ENCODE results near the gene LRRC8E. TPM values are rescaled to one million over a fixed set of nuclear protein-coding genes. Genes with fewer than 3 reads are reported as not detected.
A peak's percentile ranks its signal among the peaks of the same experiment; 100 is the strongest.
"Not testable (repeated sequence)": the region's sequence is repeated elsewhere in the genome, so short reads cannot be mapped to it uniquely, and the experiment has no call there.

Gene LRRC8E
- polyA plus RNA-seq, 10 donors, result 0.11 to 0.61 (median 0.27) TPM; not detected in 3

GRCh38 chr19:7883796-7884570, 4.3 kb upstream of the LRRC8E start:
- no peak for DNase-seq

DNA sequence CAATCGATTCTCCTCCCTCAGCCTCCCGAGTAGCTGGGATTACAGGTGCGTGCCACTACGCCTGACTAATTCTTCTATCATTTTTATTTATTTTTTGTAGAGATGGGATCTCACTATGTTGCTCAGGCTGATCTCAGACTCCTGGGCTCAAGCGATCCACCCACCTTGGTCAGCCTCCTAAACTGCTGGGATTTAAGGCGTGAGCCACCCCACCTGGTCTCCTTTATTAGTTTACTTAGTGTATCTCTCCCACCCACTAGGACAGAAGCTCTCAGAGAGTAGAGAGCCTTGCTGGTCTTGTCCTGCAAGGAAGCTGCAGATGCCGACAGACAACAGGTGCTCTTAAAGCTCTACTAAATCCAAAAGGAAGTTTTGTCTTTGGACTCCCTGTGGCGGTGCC, 2.5 kb upstream of the LRRC8E start:
- no peak for DNase-seq

DNA sequence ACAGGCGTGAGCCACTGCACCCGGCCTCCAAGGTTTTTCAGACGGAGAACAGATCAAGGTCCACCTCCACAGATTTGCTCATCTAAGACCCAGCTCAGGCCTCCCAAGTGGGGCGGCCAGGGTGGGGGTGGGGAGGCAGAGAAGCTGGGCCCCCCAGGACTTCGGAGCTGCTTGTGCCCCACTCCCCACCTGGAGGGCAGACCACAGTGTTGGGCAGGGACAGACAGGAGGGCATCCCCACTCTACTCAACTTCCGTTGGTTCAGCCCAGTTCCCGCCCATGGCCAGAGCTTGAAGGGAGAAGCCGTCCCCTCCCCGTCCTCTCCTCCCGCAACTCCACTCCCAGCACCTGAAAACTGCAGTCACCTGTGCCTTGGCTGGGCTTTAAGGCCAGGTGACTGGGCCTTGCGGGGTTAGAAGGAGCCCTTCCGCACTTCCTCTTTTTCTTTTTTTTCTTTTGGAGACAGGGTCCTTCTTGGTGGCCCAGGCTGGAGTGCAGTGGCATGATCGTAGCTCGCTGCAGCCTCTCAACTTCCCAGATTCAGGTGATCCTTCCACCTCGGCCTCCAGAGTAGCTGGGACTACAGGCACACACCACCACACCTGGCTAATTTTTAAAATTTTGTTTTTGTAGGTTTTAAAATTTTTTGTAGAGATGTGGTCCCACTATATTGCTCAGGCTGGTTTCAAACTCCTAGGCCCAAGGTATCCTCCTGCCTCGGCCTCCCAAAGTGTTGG, 734 bp upstream of the LRRC8E start:
- DNase-seq, result no peak

GRCh38 chr19:7888826-7889217, 512 bp downstream of the LRRC8E start:
- DNase-seq, result no peak

DNA sequence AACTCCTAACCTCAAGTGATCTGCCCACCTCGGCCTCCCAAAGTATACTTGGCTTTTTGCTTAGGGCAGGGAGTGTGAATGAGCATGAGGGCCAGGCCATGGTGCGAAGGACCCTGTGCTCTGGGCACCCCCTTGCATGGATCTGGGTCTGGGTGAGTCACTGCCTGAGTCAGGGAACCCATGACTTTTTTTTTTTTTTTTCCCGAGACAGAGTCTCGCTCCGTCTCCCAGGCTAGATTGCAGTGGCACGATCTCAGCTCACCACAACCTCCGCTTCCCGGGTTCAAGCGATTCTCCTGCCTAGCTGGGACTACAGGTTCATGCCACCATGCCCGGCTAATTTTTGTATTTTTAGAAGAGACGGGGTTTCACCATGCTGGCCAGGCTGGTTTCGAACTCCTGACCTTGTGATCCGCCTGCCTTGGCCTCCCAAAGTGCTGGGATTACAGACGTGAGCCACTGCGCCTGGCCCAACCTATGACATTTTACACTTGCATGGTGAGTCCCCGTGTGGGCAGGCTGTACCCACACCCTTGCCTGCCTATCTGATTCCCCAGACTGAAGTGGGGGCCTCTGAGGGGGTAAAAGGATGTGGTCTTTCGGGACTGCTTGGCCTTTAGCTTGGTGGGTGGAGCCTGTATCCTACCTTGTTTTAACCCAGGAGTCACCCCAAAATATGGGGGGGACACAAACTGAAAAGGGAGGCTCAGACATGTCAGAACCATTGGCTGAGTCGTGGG, 5.2 kb downstream of the LRRC8E start:
- DNase-seq, result not testable (repeated sequence)

- DNase-seq, result no peak
Measured at GRCh38 chr19:7894612-7895309, 6.5 kb downstream of the LRRC8E start.

GRCh38 chr19:7895565-7895964, 7.3 kb downstream of the LRRC8E start:
- DNase-seq, result no peak

DNA sequence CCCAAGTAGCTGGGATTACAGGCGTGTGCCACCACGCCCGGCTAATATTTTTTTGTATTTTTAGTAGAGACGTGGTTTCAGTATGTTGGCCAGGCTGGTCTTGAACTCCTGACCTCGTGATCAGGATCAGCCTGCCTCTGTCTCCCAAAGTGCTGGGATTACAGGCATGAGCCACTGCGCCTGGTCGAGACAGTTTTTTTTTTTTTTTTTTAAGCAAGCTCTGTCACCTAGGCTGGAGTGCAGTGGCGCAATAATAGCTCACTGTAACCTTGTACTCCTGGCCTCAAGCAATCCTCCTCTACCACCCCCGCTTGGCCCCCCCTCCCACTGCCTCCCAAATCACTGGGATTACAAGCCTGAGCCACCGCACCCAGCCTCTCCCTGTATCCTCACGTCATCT, 9.0 kb downstream of the LRRC8E start:
- no peak for DNase-seq

DNA sequence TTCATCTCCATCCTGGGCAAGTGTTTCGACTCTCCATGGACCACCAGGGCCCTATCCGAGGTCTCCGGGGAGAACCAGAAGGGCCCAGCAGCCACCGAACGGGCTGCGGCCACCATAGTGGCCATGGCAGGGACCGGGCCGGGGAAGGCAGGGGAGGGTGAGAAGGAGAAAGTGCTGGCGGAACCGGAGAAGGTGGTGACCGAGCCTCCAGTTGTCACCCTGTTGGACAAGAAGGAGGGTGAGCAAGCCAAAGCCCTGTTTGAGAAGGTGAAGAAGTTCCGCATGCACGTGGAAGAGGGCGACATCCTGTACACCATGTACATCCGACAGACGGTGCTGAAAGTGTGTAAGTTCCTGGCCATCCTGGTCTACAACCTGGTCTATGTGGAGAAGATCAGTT, 10.7 kb downstream of the LRRC8E start:
- DNase-seq, result no peak

- DNase-seq, result no peak
Measured at GRCh38 chr19:7899751-7900378, 11.6 kb downstream of the LRRC8E start.

GRCh38 chr19:7900401-7900870, 12.1 kb downstream of the LRRC8E start:
- DNase-seq, result peak in 1 of 3 donors; percentile 15

GRCh38 chr19:7900931-7901330, 12.6 kb downstream of the LRRC8E start:
- no peak for DNase-seq

GRCh38 chr19:7901337-7901736, 13.0 kb downstream of the LRRC8E start:
- no peak for DNase-seq

DNA sequence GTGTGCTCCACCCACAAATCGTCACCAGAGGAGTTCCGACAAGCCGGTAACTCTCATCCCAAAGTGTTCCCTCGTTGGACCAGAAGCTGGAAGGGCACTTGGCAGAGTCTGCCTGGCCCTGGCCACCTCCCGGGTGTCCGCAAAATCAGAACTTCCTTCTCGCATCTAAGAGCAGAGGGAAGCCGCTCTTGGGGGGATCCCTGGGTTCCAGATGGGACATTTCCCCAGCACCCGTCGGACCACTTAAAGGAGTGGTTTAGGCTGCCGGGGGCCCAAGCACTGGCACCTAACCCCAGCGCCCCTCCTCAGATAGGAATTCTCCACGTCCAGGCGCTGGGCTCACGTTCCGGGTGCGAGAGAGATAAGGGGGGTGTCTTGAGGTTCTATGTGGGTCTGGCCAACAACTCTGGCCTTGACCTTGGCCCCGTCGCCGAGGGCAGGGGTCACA, 14.5 kb downstream of the LRRC8E start:
- DNase-seq, result no peak

- DNase-seq, result peak; percentile 99 to 100 (median 100)
Measured at GRCh38 chr19:7903244-7904073, 15.1 kb downstream of the LRRC8E start, which contains the start of gene MAP2K7. TSS of gene MAP2K7 (plus strand) at chr19:7903877. CDS start at chr19:7903945, 68 bp downstream.

DNA sequence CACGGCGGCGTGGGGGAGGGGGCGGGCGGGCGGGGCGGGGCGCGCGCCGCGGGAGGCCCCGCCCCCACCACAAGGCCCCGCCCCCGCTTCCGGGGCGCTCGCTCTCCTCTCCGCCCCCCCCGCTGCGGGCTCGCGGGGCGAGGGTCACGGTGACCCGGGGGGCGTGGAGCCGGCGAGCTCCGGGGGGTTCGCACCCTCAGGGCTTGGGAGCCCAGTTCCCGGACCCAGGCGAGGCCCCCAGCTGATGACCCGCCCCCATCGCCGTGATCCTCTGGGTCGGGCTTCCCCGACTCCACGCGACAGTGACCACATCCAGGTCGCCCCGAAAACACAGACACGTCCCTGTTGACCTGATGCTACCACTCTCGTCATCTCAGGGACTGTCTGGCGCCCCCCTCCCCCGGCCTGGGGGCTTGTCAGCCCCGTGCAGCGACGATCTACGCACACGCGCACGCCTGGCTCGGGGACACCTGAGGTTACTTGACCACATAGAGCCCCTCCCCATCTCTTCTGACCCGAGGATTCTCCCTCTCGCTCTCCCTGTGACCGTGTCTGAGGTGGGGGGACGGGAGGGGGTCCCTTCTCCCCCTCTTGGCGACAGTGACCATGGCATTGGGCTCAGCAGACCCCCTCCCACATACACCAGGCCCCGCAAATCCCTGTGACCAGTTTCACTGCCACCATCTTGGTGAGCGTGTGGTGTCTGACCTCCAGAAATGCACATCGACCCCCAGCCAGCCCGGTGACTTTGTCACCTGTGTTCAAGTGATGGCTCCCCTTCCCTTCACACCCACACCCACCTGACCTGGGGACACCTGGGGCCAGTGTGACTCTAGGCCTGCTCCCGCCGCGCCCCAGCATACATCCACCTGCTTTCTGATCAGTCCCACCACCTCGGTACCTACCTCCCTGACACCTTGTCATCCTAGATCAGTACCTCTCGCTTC, 16.0 kb downstream of the LRRC8E start:
- DNase-seq, result peak in 2 of 3 donors; percentile 49 to 77

GRCh38 chr19:7905268-7905667, 17.0 kb downstream of the LRRC8E start:
- peak in 1 of 3 donors; percentile 9 for DNase-seq

DNA sequence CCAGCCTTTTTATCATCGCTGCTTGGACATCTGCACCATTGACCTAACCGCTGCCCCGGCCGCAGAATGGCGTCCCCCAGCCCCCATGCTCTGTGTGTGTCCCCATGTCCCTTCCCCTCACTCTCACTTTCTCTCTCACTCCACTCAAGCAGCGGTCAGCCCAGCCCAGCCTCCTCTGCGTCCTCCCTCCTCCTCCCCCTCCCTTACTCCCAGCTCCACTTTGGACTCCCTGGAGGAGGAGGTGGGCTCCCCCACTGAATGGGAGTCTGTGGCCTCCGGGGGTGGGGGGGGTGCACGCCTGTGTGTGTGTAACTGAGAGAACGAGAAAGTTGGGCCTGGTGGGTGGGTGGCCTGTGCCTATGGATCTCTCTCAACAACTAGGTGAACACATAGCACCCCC, 17.5 kb downstream of the LRRC8E start:
- DNase-seq, result peak in 1 of 3 donors; percentile 3

- no peak for DNase-seq
Measured at GRCh38 chr19:7907122-7907521, 18.8 kb downstream of the LRRC8E start.
